HepG2 (cell line): ENCODE data around the gene EIF4E1B. TPM values are rescaled to one million over a fixed set of nuclear protein-coding genes. Genes with fewer than 3 reads are reported as not detected.

ENCODE experiments used
- ATAC-seq: fragments of 200-7000 bp; cut with Tn5 transposase; 3 replicates; pipeline ENCODE4 v1.9.1; 2020; ENCODE audit warnings: mild to moderate bottlenecking, moderate library complexity
- BruUV-seq: library from RNA; stranded (reverse); fragments of 400-500 nt; replicated peaks from 2 replicates; lab custom pipeline; 2021; lab: Mats Ljungman, UMichigan
- CTCF ChIA-PET: fragments of 300-600 bp; formaldehyde crosslinking; extraction: SDS; loops from one replicate; lab custom pipeline; 2021; ENCODE audit warnings: low total read pairs, inconsistent platforms, low intra/inter-chr PET ratio; lab: Yijun Ruan, JAX
- POLR2A ChIA-PET: fragments of 350-600 bp; sonication (Branson Sonifier 250); formaldehyde crosslinking; loops from one replicate; lab custom pipeline; 2020; ENCODE audit warnings: antibody characterized with exemption, inconsistent platforms; lab: Yijun Ruan, JAX
- DNase-seq: peaks from one replicate; pipeline ENCODE4 v3.0.0-alpha.2; 2015; ENCODE audit warnings: low spot score
- FAIRE-seq: peaks from 3 replicates; lab custom pipeline; 2011; peaks lifted over from hg19 to GRCh38; lab: Jason Lieb, UNC
- H2AFZ ChIP-seq: one replicate; pipeline ENCODE4 v1.6.1; 2011; ENCODE audit warnings: low read length, inconsistent platforms
- H3K27ac ChIP-seq: fragments of 300-600 bp; 3 replicates; pipeline ENCODE4 v1.8.0; 2011; ENCODE audit warnings: mixed run types, mild to moderate bottlenecking, mixed read lengths, low read length, inconsistent platforms; ENCODE audit not compliant: insufficient read depth; ENCODE audit errors: extremely low read length
- H3K27me3 ChIP-seq, 2 experiments: fragments of 200-600 bp in 1 of 2; 2 replicates in 1 of 2; 3 replicates in 1 of 2; pipeline versions ENCODE4 v1.6.0 to v1.8.0; 2011; ENCODE audit warnings: low read length in 2 of 2, mild to moderate bottlenecking in 2 of 2, moderate library complexity in 2 of 2, inconsistent platforms in 1 of 2; ENCODE audit not compliant: insufficient read depth in 2 of 2, control insufficient read depth in 1 of 2
- H3K36me3 ChIP-seq, 2 experiments: fragments of 200-600 bp in 1 of 2; replicated peaks in 1 of 2; 2 replicates in 1 of 2; 3 replicates in 1 of 2; pipeline versions ENCODE4 v1.5.1 to v1.8.0; 2011; ENCODE audit warnings: low read length in 2 of 2, inconsistent platforms in 1 of 2; ENCODE audit not compliant: insufficient read depth in 2 of 2, control insufficient read depth in 1 of 2
- H3K4me1 ChIP-seq: 2 replicates; pipeline ENCODE4 v1.5.1; 2012; ENCODE audit warnings: low read length, inconsistent platforms; ENCODE audit not compliant: insufficient read depth
- H3K4me2 ChIP-seq: 2 replicates; pipeline ENCODE4 v1.6.0; 2011; ENCODE audit warnings: low read depth, low read length, inconsistent platforms
- H3K4me3 ChIP-seq, 3 experiments: fragments of 200-600 bp in 1 of 3; sonication (generic), shearing (Covaris generic) in 1 of 3; replicated peaks in 1 of 3; 2 replicates each; pipeline ENCODE4 v1.5.1; 2011 to 2016; ENCODE audit warnings: low read length in 3 of 3, inconsistent platforms in 2 of 3, low read depth in 2 of 3, mild to moderate bottlenecking in 2 of 3, control low read depth in 1 of 3, mixed read lengths in 1 of 3; ENCODE audit not compliant: insufficient read depth in 1 of 3
- H3K79me2 ChIP-seq: one replicate; pipeline ENCODE4 v1.6.1; 2011; ENCODE audit warnings: low read length, inconsistent platforms; ENCODE audit not compliant: insufficient read depth
- H3K9ac ChIP-seq: 2 replicates; pipeline ENCODE4 v1.6.0; 2011; ENCODE audit warnings: mild to moderate bottlenecking, low read depth, low read length, inconsistent platforms; ENCODE audit not compliant: insufficient read depth
- H3K9me3 ChIP-seq: 2 replicates; pipeline ENCODE4 v1.5.1; 2012; ENCODE audit warnings: mild to moderate bottlenecking, low read length
- H4K20me1 ChIP-seq: 2 replicates; pipeline ENCODE4 v1.6.0; 2011; ENCODE audit warnings: inconsistent platforms, mild to moderate bottlenecking, low read length, moderate library complexity; ENCODE audit not compliant: insufficient read depth
- JDP2 ChIP-seq: sonication (generic); formaldehyde crosslinking; IDR thresholded peaks from 2 replicates; pipeline ENCODE4 v1.8.1; 2022; ENCODE audit warnings: missing genetic modification reagents, borderline replicate concordance
- MTF2 ChIP-seq: sonication (generic); formaldehyde crosslinking; IDR thresholded peaks from 2 replicates; pipeline ENCODE4 v1.5.0; 2020; ENCODE audit warnings: missing genetic modification reagents, borderline replicate concordance
- ZBTB40 ChIP-seq, 2 experiments: fragments of 450-650 bp in 1 of 2; sonication (generic) in 1 of 2; formaldehyde crosslinking in 1 of 2; IDR thresholded peaks; 2 replicates each; pipeline versions ENCODE4 v1.6.1 to v1.8.0; 2016 to 2022; ENCODE audit warnings: antibody characterized with exemption in 1 of 2, mild to moderate bottlenecking in 1 of 2, missing genetic modification reagents in 1 of 2
- ZNF282 ChIP-seq: fragments of 450-650 bp; IDR thresholded peaks from 2 replicates; pipeline ENCODE4 v1.6.1; 2018; ENCODE audit not compliant: partially characterized antibody
- ZSCAN25 ChIP-seq: sonication (generic); formaldehyde crosslinking; IDR thresholded peaks from 2 replicates; pipeline ENCODE4 v1.8.0; 2022; ENCODE audit warnings: mild to moderate bottlenecking, missing genetic modification reagents
- WGBS: methylation state at CpG from one replicate; pipeline ENCODE4 v1.1.6; 2017; ENCODE audit warnings: low lambda C conversion rate; 5-methylcytosine and 5-hydroxymethylcytosine counted together
- in situ Hi-C: cut with HindIII; loops from 2 replicates; pipeline ENCODE4 v1.10.0; 2017; ENCODE audit warnings: low pct_unique_long_range_greater_than_20kb; ENCODE audit not compliant: extremely low pct_ligation_motif_present
- intact Hi-C: fragments of 100-400 bp; cut with micrococcal nuclease; formaldehyde crosslinking; loops from one replicate; pipeline ENCODE4 v1.10.0; 2022; ENCODE audit not compliant: unreplicated experiment
- polyA plus RNA-seq, 8 experiments: library from polyadenylated mRNA; depleted of rRNA in 3 of 8; stranded (reverse) in 7 of 8; unstranded in 1 of 8; fragments of >200 nt; fragmentation: Illumina TruSeq in 4 of 8; extraction: Trizol in 4 of 8; gene quantifications; 2 replicates each; pipeline versions ENCODE4 v1.2.1 to v1.2.3, GENCODE V29; 2011 to 2016; ENCODE audit warnings: low read depth in 4 of 8, missing spikeins in 1 of 8, mixed read lengths in 1 of 8; ENCODE audit not compliant: insufficient read depth in 1 of 8
- total RNA-seq, 5 experiments: library from RNA; depleted of rRNA; stranded (reverse); fragments of >200 nt; fragmentation: Illumina TruSeq; extraction: Trizol; gene quantifications; 2 replicates each; pipeline ENCODE4 v1.2.3, GENCODE V29; 2016; ENCODE audit warnings: low read depth in 1 of 5

The EIF4E1B gene
- total and polyA plus RNA-seq, 2 of the 13 experiments (the other 11 are each of a cell fraction or from before 2014, with no cell fraction given) = not detected

- POLR2A ChIA-PET = no interaction called here
- in situ Hi-C loops = no loop called here
- Histone ChIP-seq H3K4me2 (no peak overlapping the region), H3K9me3 (no peaks in the 10 kb centered on the region), H3K36me3 (no peaks in the 10 kb centered on the region)
- no peak for FAIRE-seq
- CTCF ChIA-PET = no interaction called here
- BruUV-seq = no TSS peak
- no peak for ATAC-seq
- intact Hi-C loops = no loop called here
- TF ChIP-seq JDP2 (CRISPR knock-in tag) (no peak), MTF2 (CRISPR knock-in tag) (no peak), ZNF282 (no peak), ZSCAN25 (CRISPR knock-in tag) (no peak), ZBTB40 (IDR thresholded peaks at IDR 0.05) (no peak), ZBTB40 (CRISPR knock-in tag; IDR thresholded peaks at IDR 0.05) (no peak)
- TF ChIP-seq, all 625 proteins: peak for 0
- H3K9ac ChIP-seq = no peak overlapping the region
- DNase-seq = no peak
- no peaks in the 10 kb centered on the region for H3K79me2 ChIP-seq
- H3K4me3 ChIP-seq = no peak overlapping the region
- H4K20me1 ChIP-seq = no peaks in the 10 kb centered on the region
- no peak overlapping the region for H3K27ac ChIP-seq
- peaks cover 20% of the 10 kb centered on the region for H3K4me1 ChIP-seq
- 89% methylated on average over 1 of the region's 4 CpGs for WGBS
- no peaks in the 10 kb centered on the region; a peak in 1 of 5 replicates for H3K27me3 ChIP-seq
- H2AFZ ChIP-seq = no peak overlapping the region
Measured at GRCh38 chr5:176608142-176608705, 22.3 kb upstream of the EIF4E1B start.
